ENCODE measurements around the gene NRG3. TPM values are rescaled to one million over a fixed set of nuclear protein-coding genes. Genes with fewer than 3 reads are reported as not detected.

Gene NRG3
- total RNA-seq, 1 experiment from 2014 or later: not detected

- TF ChIP-seq ATF3 (IDR thresholded peaks at IDR 0.05) (no peak), CBX3 (IDR thresholded peaks at IDR 0.05; ENCODE audit: low read depth) (no peak), ELF1 (IDR thresholded peaks at IDR 0.05; ENCODE audit: borderline replicate concordance, low read depth) (no peak)
These were observed 622.4 kb downstream of the NRG3 start (continued) for GRCh38 chr10:82497439-82497838.

DNA sequence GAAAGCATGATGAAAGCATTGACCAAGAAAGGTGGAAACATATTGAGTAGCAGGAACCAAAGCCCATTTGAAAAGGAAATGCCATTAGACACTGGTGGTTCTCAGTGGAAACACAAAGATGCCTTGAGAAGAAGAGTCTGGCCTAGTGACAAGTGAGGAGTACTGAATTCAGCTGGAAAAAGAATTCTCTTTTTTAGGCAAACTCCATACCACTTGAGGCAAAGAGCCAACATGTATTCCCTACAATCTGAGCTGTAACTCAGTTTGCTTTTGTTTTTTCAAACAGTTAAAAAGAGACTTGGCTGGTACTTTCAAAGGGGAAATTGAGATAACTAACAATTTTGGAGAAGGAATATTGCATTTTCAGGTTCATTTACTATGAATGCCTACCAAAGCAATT lies 624.0 kb downstream of the NRG3 start:
- H2AFZ ChIP-seq (ENCODE audit: low read depth, low read length, poor library complexity, severe bottlenecking): no peak overlapping the region
- peaks cover 0 to 26% of the 10 kb centered on the region in 2 experiments; a peak in 2 of 4 replicates for H3K9me3 ChIP-seq (ENCODE audit: control insufficient read depth in 1 of 2, insufficient read depth in 1 of 2, low read depth in 1 of 2, low read length in 2 of 2)
- H3K9me2 ChIP-seq (ENCODE audit: insufficient read depth): no peaks in the 10 kb centered on the region
- ChIA-PET POLR2A (no interaction called here), RAD21 (ENCODE audit: low non-redundant PET in 1 of 2, low total read pairs in 2 of 2, uncharacterized antibody in 2 of 2, unreplicated experiment in 2 of 2) (no interaction called here), CTCF (no interaction called here)
- no peaks in the 10 kb centered on the region for H4K20me1 ChIP-seq (ENCODE audit: insufficient read depth)
- intact Hi-C loops (cut with micrococcal nuclease): no loop called here
- H3K4me1 ChIP-seq (ENCODE audit: control insufficient read depth in 1 of 2, insufficient read depth in 2 of 2, low read length in 2 of 2): no peaks in the 10 kb centered on the region
- no peaks in the 10 kb centered on the region for H3K79me2 ChIP-seq (ENCODE audit: insufficient read depth, low read length)
- no peak overlapping the region for H3K4me3 ChIP-seq (replicated peaks in 1 of 2; ENCODE audit: low read depth in 1 of 2, low read length in 2 of 2)
- H3K4me2 ChIP-seq (ENCODE audit: low read length): no peak overlapping the region
- H3K27me3 ChIP-seq (ENCODE audit: insufficient read depth, low read length): no peaks in the 10 kb centered on the region
- no peak for DNase-seq (ENCODE audit: low read depth, low spot score)
- no peak for ATAC-seq
- no peak overlapping the region for H3K27ac ChIP-seq (ENCODE audit: low read depth, low read length)
- no TSS peak for BruUV-seq (replicated peaks)
- H3K36me3 ChIP-seq (ENCODE audit: control insufficient read depth in 1 of 2, insufficient read depth in 2 of 2, low read length in 2 of 2): no peaks in the 10 kb centered on the region
- H3K9ac ChIP-seq (ENCODE audit: low read length): no peak overlapping the region
- TF ChIP-seq RAD21 (IDR thresholded peaks at IDR 0.05; ENCODE audit: low read depth) (no peak), POLR2A (IDR thresholded peaks at IDR 0.05; ENCODE audit: borderline replicate concordance, extremely low read depth, insufficient read depth, insufficient read length) (no peak), EZH2 (IDR thresholded peaks at IDR 0.05) (no peak), SP1 (IDR thresholded peaks at IDR 0.05; ENCODE audit: low read depth) (no peak), EGR1 (IDR thresholded peaks at IDR 0.05; ENCODE audit: low read depth) (no peak), SRF (IDR thresholded peaks at IDR 0.05; ENCODE audit: low read depth) (no peak), YY1 (IDR thresholded peaks at IDR 0.05; ENCODE audit: extremely low read depth, insufficient replicate concordance, low read depth, low read length) (no peak), ZFX (IDR thresholded peaks at IDR 0.05) (no peak), CTCF (IDR thresholded peaks at IDR 0.05 in 2 of 3, conservative IDR thresholded peaks at IDR 0.05 in 1 of 3; ENCODE audit: borderline replicate concordance in 1 of 3, insufficient read depth in 1 of 3, low read depth in 2 of 3, low read length in 2 of 3) (no peak), EZH2phosphoT487 (IDR thresholded peaks at IDR 0.05; ENCODE audit: borderline replicate concordance) (no peak)
- TF ChIP-seq, protein P1, sequence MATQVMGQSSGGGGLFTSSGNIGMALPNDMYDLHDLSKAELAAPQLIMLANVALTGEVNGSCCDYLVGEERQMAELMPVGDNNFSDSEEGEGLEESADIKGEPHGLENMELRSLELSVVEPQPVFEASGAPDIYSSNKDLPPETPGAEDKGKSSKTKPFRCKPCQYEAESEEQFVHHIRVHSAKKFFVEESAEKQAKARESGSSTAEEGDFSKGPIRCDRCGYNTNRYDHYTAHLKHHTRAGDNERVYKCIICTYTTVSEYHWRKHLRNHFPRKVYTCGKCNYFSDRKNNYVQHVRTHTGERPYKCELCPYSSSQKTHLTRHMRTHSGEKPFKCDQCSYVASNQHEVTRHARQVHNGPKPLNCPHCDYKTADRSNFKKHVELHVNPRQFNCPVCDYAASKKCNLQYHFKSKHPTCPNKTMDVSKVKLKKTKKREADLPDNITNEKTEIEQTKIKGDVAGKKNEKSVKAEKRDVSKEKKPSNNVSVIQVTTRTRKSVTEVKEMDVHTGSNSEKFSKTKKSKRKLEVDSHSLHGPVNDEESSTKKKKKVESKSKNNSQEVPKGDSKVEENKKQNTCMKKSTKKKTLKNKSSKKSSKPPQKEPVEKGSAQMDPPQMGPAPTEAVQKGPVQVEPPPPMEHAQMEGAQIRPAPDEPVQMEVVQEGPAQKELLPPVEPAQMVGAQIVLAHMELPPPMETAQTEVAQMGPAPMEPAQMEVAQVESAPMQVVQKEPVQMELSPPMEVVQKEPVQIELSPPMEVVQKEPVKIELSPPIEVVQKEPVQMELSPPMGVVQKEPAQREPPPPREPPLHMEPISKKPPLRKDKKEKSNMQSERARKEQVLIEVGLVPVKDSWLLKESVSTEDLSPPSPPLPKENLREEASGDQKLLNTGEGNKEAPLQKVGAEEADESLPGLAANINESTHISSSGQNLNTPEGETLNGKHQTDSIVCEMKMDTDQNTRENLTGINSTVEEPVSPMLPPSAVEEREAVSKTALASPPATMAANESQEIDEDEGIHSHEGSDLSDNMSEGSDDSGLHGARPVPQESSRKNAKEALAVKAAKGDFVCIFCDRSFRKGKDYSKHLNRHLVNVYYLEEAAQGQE (IDR thresholded peaks at IDR 0.05; ENCODE audit: low read depth): no peak
